Measurements from ENCODE around the gene TPR.

DNA sequence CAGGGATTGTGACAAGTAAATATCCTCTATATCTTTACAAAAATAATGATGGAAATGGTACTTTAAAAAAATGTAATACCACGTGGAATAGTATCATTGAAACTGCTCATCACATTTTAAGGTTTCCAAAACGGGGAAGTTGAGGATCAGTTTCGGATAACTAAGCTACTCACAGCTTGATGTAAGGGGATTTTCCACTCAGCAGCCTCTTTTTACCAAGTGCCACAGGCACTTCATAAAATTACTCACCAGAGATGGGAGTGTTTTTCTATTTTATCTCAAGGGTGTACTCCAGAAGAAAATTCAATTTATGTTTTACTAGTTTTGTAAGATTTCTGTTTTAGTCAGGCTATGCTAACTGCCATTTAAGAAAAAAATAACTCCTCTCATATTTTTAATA is 91.7 kb downstream of the TPR start:
- TF ChIP-seq, protein P1, sequence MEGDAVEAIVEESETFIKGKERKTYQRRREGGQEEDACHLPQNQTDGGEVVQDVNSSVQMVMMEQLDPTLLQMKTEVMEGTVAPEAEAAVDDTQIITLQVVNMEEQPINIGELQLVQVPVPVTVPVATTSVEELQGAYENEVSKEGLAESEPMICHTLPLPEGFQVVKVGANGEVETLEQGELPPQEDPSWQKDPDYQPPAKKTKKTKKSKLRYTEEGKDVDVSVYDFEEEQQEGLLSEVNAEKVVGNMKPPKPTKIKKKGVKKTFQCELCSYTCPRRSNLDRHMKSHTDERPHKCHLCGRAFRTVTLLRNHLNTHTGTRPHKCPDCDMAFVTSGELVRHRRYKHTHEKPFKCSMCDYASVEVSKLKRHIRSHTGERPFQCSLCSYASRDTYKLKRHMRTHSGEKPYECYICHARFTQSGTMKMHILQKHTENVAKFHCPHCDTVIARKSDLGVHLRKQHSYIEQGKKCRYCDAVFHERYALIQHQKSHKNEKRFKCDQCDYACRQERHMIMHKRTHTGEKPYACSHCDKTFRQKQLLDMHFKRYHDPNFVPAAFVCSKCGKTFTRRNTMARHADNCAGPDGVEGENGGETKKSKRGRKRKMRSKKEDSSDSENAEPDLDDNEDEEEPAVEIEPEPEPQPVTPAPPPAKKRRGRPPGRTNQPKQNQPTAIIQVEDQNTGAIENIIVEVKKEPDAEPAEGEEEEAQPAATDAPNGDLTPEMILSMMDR (IDR thresholded peaks at IDR 0.05; ENCODE audit: low read depth, low read length, poor library complexity, severe bottlenecking), result no peak
- no peak for TF ChIP-seq EZH2phosphoT487 (IDR thresholded peaks at IDR 0.05; ENCODE audit: borderline replicate concordance, low read length)

Measured in DOHH2 (cell line).